GM12878 (cell line): ENCODE results near the gene SIRT2. TPM values are rescaled to one million over a fixed set of nuclear protein-coding genes. Genes with fewer than 3 reads are reported as not detected.

Experiments used
- ATAC-seq: fragments of 200-7000 bp; cut with Tn5 transposase; 3 replicates; pipeline ENCODE4 v1.9.1; 2020; ENCODE audit warnings: mild to moderate bottlenecking, moderate library complexity
- BruUV-seq: library from RNA; stranded (reverse); fragments of 400-500 nt; replicated peaks from 2 replicates; lab custom pipeline; 2021; lab: Mats Ljungman, UMichigan
- CTCF ChIA-PET: fragments of 300-600 bp; sonication (Branson Sonifier 250); formaldehyde crosslinking; extraction: SDS; loops from one replicate; lab custom pipeline; 2021; ENCODE audit warnings: inconsistent platforms; lab: Yijun Ruan, JAX
- POLR2A ChIA-PET: fragments of 350-600 bp; formaldehyde crosslinking; extraction: SDS; loops from one replicate; lab custom pipeline; 2021; ENCODE audit warnings: inconsistent platforms; lab: Charles Lee
- RAD21 ChIA-PET: fragments of 300-600 bp; sonication (Branson Sonifier 250); formaldehyde crosslinking; loops from one replicate; lab custom pipeline; 2023; ENCODE audit warnings: antibody characterized with exemption; ENCODE audit not compliant: unreplicated experiment; lab: Charles Lee
- SMC1A ChIA-PET: fragments of 300-600 bp; sonication (Branson Sonifier 250); formaldehyde crosslinking; loops from one replicate; lab custom pipeline; 2023; ENCODE audit not compliant: unreplicated experiment, uncharacterized antibody; lab: Charles Lee
- DNase-seq: peaks from one replicate; pipeline ENCODE4 v3.0.0-alpha.2; 2011; ENCODE audit warnings: low read depth, low spot score
- FAIRE-seq: peaks from 3 replicates; lab custom pipeline; 2011; peaks lifted over from hg19 to GRCh38; lab: Jason Lieb, UNC
- H2AFZ ChIP-seq: 2 replicates; pipeline ENCODE4 v1.6.0; 2011; ENCODE audit warnings: low read depth, low read length, control low read depth; ENCODE audit not compliant: control insufficient read depth
- H3K27ac ChIP-seq: 2 replicates; pipeline ENCODE4 v1.5.1; 2011; ENCODE audit warnings: control low read depth; ENCODE audit not compliant: control insufficient read depth, insufficient read depth
- H3K27me3 ChIP-seq, 2 experiments: replicated peaks in 1 of 2; 2 replicates each; pipeline versions ENCODE4 v1.6.0 to v1.6.1; 2011; ENCODE audit warnings: low read length in 1 of 2; ENCODE audit not compliant: control insufficient read depth in 2 of 2, insufficient read depth in 2 of 2
- H3K36me3 ChIP-seq, 2 experiments: 2 replicates each; pipeline ENCODE4 v1.5.1; 2011; ENCODE audit warnings: low read length in 1 of 2; ENCODE audit not compliant: control insufficient read depth in 2 of 2, insufficient read depth in 2 of 2
- H3K4me1 ChIP-seq: 2 replicates; pipeline ENCODE4 v1.6.1; 2011; ENCODE audit warnings: mild to moderate bottlenecking, low read length, moderate library complexity, mixed read lengths; ENCODE audit not compliant: control insufficient read depth, insufficient read depth
- H3K4me2 ChIP-seq: 2 replicates; pipeline ENCODE4 v1.6.0; 2011; ENCODE audit warnings: control low read depth; ENCODE audit not compliant: control insufficient read depth, insufficient read depth
- H3K4me3 ChIP-seq: fragments of 200-600 bp; sonication (generic); 2 replicates; pipeline ENCODE4 v1.5.1; 2016
- H3K79me2 ChIP-seq: 2 replicates; pipeline ENCODE4 v1.6.0; 2011; ENCODE audit warnings: low read length; ENCODE audit not compliant: control insufficient read depth, insufficient read depth
- H3K9ac ChIP-seq: 2 replicates; pipeline ENCODE4 v1.8.0; 2011; ENCODE audit warnings: low read length, control low read depth, mixed read lengths; ENCODE audit not compliant: control insufficient read depth, insufficient read depth
- H3K9me3 ChIP-seq: replicated peaks from 3 replicates; pipeline ENCODE4 v1.5.1; 2011; ENCODE audit warnings: mild to moderate bottlenecking, low read length; ENCODE audit not compliant: control insufficient read depth, insufficient read depth
- H4K20me1 ChIP-seq: 2 replicates; pipeline ENCODE4 v1.6.0; 2011; ENCODE audit not compliant: control insufficient read depth, insufficient read depth
- BHLHE40 ChIP-seq, 2 experiments: fragments of 450-650 bp in 1 of 2; IDR thresholded peaks; 2 replicates each; pipeline ENCODE4 v1.6.1; 2011 to 2017; ENCODE audit warnings: low read depth in 2 of 2, borderline replicate concordance in 1 of 2, improper control_type of control experiment in 1 of 2, low read length in 1 of 2, mild to moderate bottlenecking in 1 of 2
- BRCA1 ChIP-seq: IDR thresholded peaks from 2 replicates; pipeline ENCODE4 v1.6.1; 2011; ENCODE audit warnings: low read depth, low read length, improper control_type of control experiment
- CHD2 ChIP-seq: IDR thresholded peaks from 2 replicates; pipeline ENCODE4 v1.6.1; 2011; ENCODE audit warnings: low read depth, low read length, improper control_type of control experiment, borderline replicate concordance
- CTCF ChIP-seq, 3 experiments: IDR thresholded peaks in 2 of 3; conservative IDR thresholded peaks in 1 of 3; 2 replicates each; pipeline ENCODE4 v1.5.1; 2011; ENCODE audit warnings: low read depth in 3 of 3, low read length in 3 of 3, mild to moderate bottlenecking in 3 of 3, control low read depth in 2 of 3, moderate library complexity in 2 of 3, inconsistent platforms in 1 of 3, mixed read lengths in 1 of 3; ENCODE audit not compliant: control insufficient read depth in 2 of 3, insufficient read depth in 1 of 3; ENCODE audit errors: extremely low read depth in 1 of 3
- ETV6 ChIP-seq, 2 experiments: fragments of 450-650 bp in 1 of 2; IDR thresholded peaks in 1 of 2; conservative IDR thresholded peaks in 1 of 2; 2 replicates each; pipeline ENCODE4 v1.6.1; 2014; ENCODE audit warnings: antibody characterized with exemption in 1 of 2, borderline replicate concordance in 1 of 2, low read depth in 1 of 2, mild to moderate bottlenecking in 1 of 2, moderate library complexity in 1 of 2
- EZH2 ChIP-seq: IDR thresholded peaks from 2 replicates; pipeline ENCODE4 v1.6.1; 2012; ENCODE audit warnings: low read depth, mild to moderate bottlenecking, control low read depth, inconsistent platforms, low read length, borderline replicate concordance; ENCODE audit not compliant: control insufficient read depth
- GABPA ChIP-seq: IDR thresholded peaks from 2 replicates; pipeline ENCODE4 v1.6.1; 2014; ENCODE audit warnings: antibody characterized with exemption, low read depth, mild to moderate bottlenecking, inconsistent platforms
- HDAC2 ChIP-seq: fragments of 200-600 bp; sonication (generic); IDR thresholded peaks from 2 replicates; pipeline ENCODE4 v1.6.1; 2017
- IRF5 ChIP-seq: fragments of 450-650 bp; IDR thresholded peaks from 2 replicates; pipeline ENCODE4 v1.6.1; 2017; ENCODE audit warnings: borderline replicate concordance
- KLF5 ChIP-seq: fragments of 450-650 bp; IDR thresholded peaks from 2 replicates; pipeline ENCODE4 v1.6.1; 2014; ENCODE audit warnings: mild to moderate bottlenecking; ENCODE audit not compliant: partially characterized antibody
- POLR2AphosphoS5 ChIP-seq: IDR thresholded peaks from 2 replicates; pipeline ENCODE4 v1.6.1; 2011; ENCODE audit warnings: mild to moderate bottlenecking, low read length, inconsistent platforms
- RBBP5 ChIP-seq: fragments of 200-600 bp; sonication (generic); conservative IDR thresholded peaks from 2 replicates; pipeline ENCODE4 v1.6.1; 2016
- RUNX3 ChIP-seq: IDR thresholded peaks from 2 replicates; pipeline ENCODE4 v1.6.1; 2012; ENCODE audit warnings: low read length, inconsistent platforms
- SP1 ChIP-seq: IDR thresholded peaks from one replicate; pipeline ENCODE4 v1.6.1; 2011; ENCODE audit warnings: low read depth, low read length
- SUZ12 ChIP-seq: fragments of 200-600 bp; sonication (generic); IDR thresholded peaks from one replicate; pipeline ENCODE4 v1.6.1; 2018; ENCODE audit warnings: antibody characterized with exemption, mild to moderate bottlenecking; ENCODE audit not compliant: unreplicated experiment
- ZBTB4 ChIP-seq: fragments of 450-650 bp; formaldehyde crosslinking; IDR thresholded peaks from 2 replicates; pipeline ENCODE4 v1.4.0; 2022; ENCODE audit warnings: mild to moderate bottlenecking, moderate library complexity
- WGBS: methylation state at CpG from one replicate; pipeline ENCODE4 v1.1.6; 2016; ENCODE audit warnings: low lambda C conversion rate; ENCODE audit not compliant: insufficient replicate concordance, insufficient coverage; ENCODE audit errors: missing lambda C conversion rate; 5-methylcytosine and 5-hydroxymethylcytosine counted together
- in situ Hi-C: fragments of 300-500 bp; cut with MboI; formaldehyde crosslinking; loops from 9 replicates; pipeline ENCODE4 v1.14.3; 2018; ENCODE audit warnings: mixed read lengths
- intact Hi-C: fragments of 100-400 bp; cut with micrococcal nuclease; formaldehyde crosslinking; loops from one replicate; pipeline ENCODE4 v1.14.2; 2022; ENCODE audit not compliant: unreplicated experiment
- polyA plus RNA-seq, 11 experiments: library from polyadenylated mRNA; depleted of rRNA in 4 of 11; unstranded in 6 of 11; stranded (reverse) in 5 of 11; fragments of >200 nt; fragmentation: Nextera tagmentation in 4 of 11; fragmentation: Illumina TruSeq in 1 of 11; extraction: Ambion mirVana in 4 of 11; extraction: Trizol in 1 of 11; gene quantifications; 1 replicate in 1 of 11; 2 replicates in 10 of 11; pipeline versions ENCODE4 v1.2.1 to v1.2.3, GENCODE V29; 2011 to 2016; ENCODE audit warnings: inconsistent platforms in 2 of 11, missing spikeins in 2 of 11, low read depth in 1 of 11
- total RNA-seq, 4 experiments: library from RNA; depleted of rRNA in 3 of 4; stranded (reverse); fragments of >200 nt in 3 of 4; fragmentation: Illumina TruSeq in 1 of 4; extraction: Trizol in 1 of 4; gene quantifications; 2 replicates each; pipeline versions ENCODE4 v1.2.1 to v1.2.3, GENCODE V29; 2013 to 2021

SIRT2 gene
- total and polyA plus RNA-seq, 10 of the 15 experiments (the other 5 are each of a cell fraction or from before 2014, with no cell fraction given) = 1.4 to 38.7 (median 24.1) TPM

GRCh38 chr19:38894968-38895367 lies 4.5 kb downstream of the SIRT2 start:
- H4K20me1 ChIP-seq = no peaks in the 10 kb centered on the region
- ChIA-PET CTCF (interaction anchor here (0.6 kb wide), 1 partner anchor 35 kb away, joined by 3 read pairs; no protein-coding TSS in a partner anchor), RAD21 (no interaction called here), SMC1A (no interaction called here), POLR2A (interaction anchor here (0.6 kb wide), 1 partner anchor 31 kb away, joined by 4 read pairs; no protein-coding TSS in a partner anchor)
- peaks cover 5% of the 10 kb centered on the region for H3K4me1 ChIP-seq
- no peak overlapping the region for H3K27ac ChIP-seq
- ATAC-seq (no peak), DNase-seq (no peak), FAIRE-seq (no peak)
- H3K4me2 ChIP-seq = no peak overlapping the region
- H3K79me2 ChIP-seq = peaks cover 1% of the 10 kb centered on the region
- in situ Hi-C loops (no loop called here), intact Hi-C loops (no loop called here)
- H3K9ac ChIP-seq = no peak overlapping the region
- no peak overlapping the region for H2AFZ ChIP-seq
- no peaks in the 10 kb centered on the region for H3K27me3 ChIP-seq
- no TSS peak for BruUV-seq
- no peaks in the 10 kb centered on the region; a peak in 1 of 4 replicates for H3K36me3 ChIP-seq
- no peaks in the 10 kb centered on the region for H3K9me3 ChIP-seq
- WGBS = 31% methylated on average over 8 of the region's 9 CpGs
- H3K4me3 ChIP-seq = no peak overlapping the region
- TF ChIP-seq EZH2 = no peak
- no peak for TF ChIP-seq GABPA
- no peak for TF ChIP-seq POLR2AphosphoS5
- TF ChIP-seq SUZ12 = no peak
- no peak for TF ChIP-seq ETV6 (conservative IDR thresholded peaks at IDR 0.05 in 1 of 2, IDR thresholded peaks at IDR 0.05 in 1 of 2; ENCODE audit: borderline replicate concordance in 1 of 2, low read depth in 1 of 2)
- no peak for TF ChIP-seq RUNX3
- no peak for TF ChIP-seq CTCF (IDR thresholded peaks at IDR 0.05 in 2 of 3, conservative IDR thresholded peaks at IDR 0.05 in 1 of 3; ENCODE audit: control insufficient read depth in 2 of 3, extremely low read depth in 1 of 3, insufficient read depth in 1 of 3, low read depth in 3 of 3, low read length in 3 of 3)
- no peak for TF ChIP-seq RBBP5
- TF ChIP-seq BRCA1 = no peak
- no peak for TF ChIP-seq HDAC2
- no peak for TF ChIP-seq BHLHE40 (IDR thresholded peaks at IDR 0.05; ENCODE audit: borderline replicate concordance in 1 of 2, low read depth in 2 of 2, low read length in 1 of 2)
- TF ChIP-seq SP1 = no peak
- TF ChIP-seq IRF5 = no peak
- TF ChIP-seq KLF5 = no peak
- no peak for TF ChIP-seq CHD2
- no peak for TF ChIP-seq ZBTB4
